Activated CD8-positive, alpha-beta T cell treated with anti-CD3 and anti-CD28 coated beads for 36 hours (primary cell): Measurements from ENCODE around the gene CILP. TPM values are rescaled to one million over a fixed set of nuclear protein-coding genes. Genes with fewer than 3 reads are reported as not detected.
"Not testable (repeated sequence)": the region's sequence is repeated elsewhere in the genome, so short reads cannot be mapped to it uniquely, and the experiment has no call there.

Experiments
- ATAC-seq: fragments of 200-7000 bp; cut with Tn5 transposase; one replicate; pipeline ENCODE4 v1.10.0; 2021; ENCODE audit warnings: mild to moderate bottlenecking, moderate library complexity
- CTCF ChIA-PET: fragments of 350-600 bp; sonication (Branson Sonifier 250); formaldehyde crosslinking; loops from one replicate; lab custom pipeline; 2021; ENCODE audit warnings: antibody characterized with exemption; lab: Charles Lee
- POLR2A ChIA-PET: fragments of 350-600 bp; sonication (Branson Sonifier 250); formaldehyde crosslinking; loops from one replicate; lab custom pipeline; 2021; ENCODE audit warnings: antibody characterized with exemption; lab: Charles Lee
- DNase-seq: peaks from one replicate; pipeline ENCODE4 v3.0.0-alpha.2; 2020
- H3K27ac Mint-ChIP-seq: one replicate; pipeline ENCODE4 v1.8.0; 2021; ENCODE audit warnings: mild to moderate bottlenecking, mixed read lengths
- H3K27me3 Mint-ChIP-seq: one replicate; pipeline ENCODE4 v1.8.0; 2021; ENCODE audit warnings: mixed read lengths
- H3K36me3 Mint-ChIP-seq: one replicate; pipeline ENCODE4 v1.8.0; 2021; ENCODE audit warnings: low read depth, mixed read lengths
- H3K4me1 Mint-ChIP-seq: one replicate; pipeline ENCODE4 v1.8.0; 2021; ENCODE audit warnings: low read depth, mixed read lengths
- H3K4me3 Mint-ChIP-seq: one replicate; pipeline ENCODE4 v1.8.0; 2021; ENCODE audit warnings: mild to moderate bottlenecking, moderate library complexity, mixed read lengths
- H3K9me3 Mint-ChIP-seq: one replicate; pipeline ENCODE4 v1.8.0; 2021; ENCODE audit warnings: mixed read lengths
- intact Hi-C: fragments of 100-400 bp; cut with micrococcal nuclease; formaldehyde crosslinking; loops from one replicate; pipeline ENCODE4 v1.10.0; 2022
- total RNA-seq, 2 experiments: library from RNA; stranded (reverse); gene quantifications; one replicate each; pipeline ENCODE4 v1.2.3, GENCODE V29; 2021
- TF ChIP-seq, protein P1 (sequence below): fragments of 200-600 bp; IDR thresholded peaks from one replicate; pipeline ENCODE4 v1.8.0; 2022; ENCODE audit warnings: antibody characterized with exemption, mild to moderate bottlenecking

The CILP gene
- total RNA-seq, 2 experiments from 2014 or later = not detected

DNA sequence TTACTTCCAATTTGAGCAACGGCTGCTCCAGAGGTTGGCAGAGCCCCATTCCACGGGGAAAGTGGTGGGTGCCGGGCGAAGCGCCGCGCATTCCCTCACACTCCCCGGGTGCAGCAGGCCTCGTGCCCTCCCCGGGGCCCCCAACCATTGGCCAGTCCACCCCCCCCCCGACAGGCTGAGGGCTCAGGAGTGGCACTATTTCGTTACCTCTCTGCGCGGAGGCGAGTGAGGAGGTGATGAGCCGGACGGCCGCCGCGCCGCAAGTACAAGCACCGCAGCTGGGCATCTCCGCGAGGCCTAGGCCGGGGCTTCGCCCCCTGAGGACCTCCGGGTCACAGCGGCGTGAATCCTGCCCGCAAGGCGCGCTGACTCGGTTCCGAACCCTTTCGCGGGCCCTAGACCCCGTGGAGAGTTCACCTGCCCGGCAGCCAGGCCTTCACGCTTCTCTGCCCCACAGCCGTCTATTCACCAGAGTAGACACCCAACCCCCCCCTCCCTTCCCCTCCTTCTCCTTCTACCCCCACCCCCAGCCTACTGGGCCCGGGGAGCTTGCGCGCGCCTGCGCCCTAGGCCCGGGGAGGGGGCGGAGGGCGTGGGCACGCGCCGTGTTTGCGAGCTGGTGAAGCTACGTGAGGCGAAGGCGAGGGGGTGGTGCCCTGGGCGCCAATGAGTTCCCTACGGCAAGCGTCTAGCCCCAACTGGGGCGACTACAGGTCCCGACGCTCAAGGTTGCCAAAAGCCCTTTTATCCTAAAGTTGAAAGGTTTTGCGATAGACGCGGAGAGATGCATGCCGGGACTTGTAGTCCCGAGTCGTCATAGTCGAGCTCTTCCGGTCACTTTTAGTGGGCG, 26.2 kb downstream of the CILP start, which contains the start of gene CLPX:
CLPX (minus strand) TSS at position 475 of the 850 bp plus-strand sequence; CDS start at position 286, 189 bp downstream.
- Mint-ChIP-seq H3K36me3 (peaks cover 19% of the 10 kb centered on the region), H3K9me3 (no peaks in the 10 kb centered on the region), H3K27ac (peak within 1 kb of the TSS; percentile 96), H3K4me3 (peak within 1 kb of the TSS; percentile 94), H3K27me3 (no peaks in the 10 kb centered on the region), H3K4me1 (peaks cover 23% of the 10 kb centered on the region)
- ChIA-PET CTCF (interaction anchor here (0.6 to 5.0 kb wide), 10 partner anchors 11 to 201 kb away, joined by 3 to 42 read pairs (median 5); partner anchors contain the start of genes PARP16 and RNU5B-1), POLR2A (interaction anchor here (0.6 to 3.4 kb wide), 12 partner anchors 10 to 587 kb away, joined by 3 to 52 read pairs (median 4); partner anchors contain the start of genes PARP16, RNU5A-1 and RNU5B-1)
- intact Hi-C loops = no loop called here
- DNase-seq (peak; percentile 94), ATAC-seq (peak; percentile 91)
- TF ChIP-seq, protein P1, sequence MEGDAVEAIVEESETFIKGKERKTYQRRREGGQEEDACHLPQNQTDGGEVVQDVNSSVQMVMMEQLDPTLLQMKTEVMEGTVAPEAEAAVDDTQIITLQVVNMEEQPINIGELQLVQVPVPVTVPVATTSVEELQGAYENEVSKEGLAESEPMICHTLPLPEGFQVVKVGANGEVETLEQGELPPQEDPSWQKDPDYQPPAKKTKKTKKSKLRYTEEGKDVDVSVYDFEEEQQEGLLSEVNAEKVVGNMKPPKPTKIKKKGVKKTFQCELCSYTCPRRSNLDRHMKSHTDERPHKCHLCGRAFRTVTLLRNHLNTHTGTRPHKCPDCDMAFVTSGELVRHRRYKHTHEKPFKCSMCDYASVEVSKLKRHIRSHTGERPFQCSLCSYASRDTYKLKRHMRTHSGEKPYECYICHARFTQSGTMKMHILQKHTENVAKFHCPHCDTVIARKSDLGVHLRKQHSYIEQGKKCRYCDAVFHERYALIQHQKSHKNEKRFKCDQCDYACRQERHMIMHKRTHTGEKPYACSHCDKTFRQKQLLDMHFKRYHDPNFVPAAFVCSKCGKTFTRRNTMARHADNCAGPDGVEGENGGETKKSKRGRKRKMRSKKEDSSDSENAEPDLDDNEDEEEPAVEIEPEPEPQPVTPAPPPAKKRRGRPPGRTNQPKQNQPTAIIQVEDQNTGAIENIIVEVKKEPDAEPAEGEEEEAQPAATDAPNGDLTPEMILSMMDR = no peak

DNA sequence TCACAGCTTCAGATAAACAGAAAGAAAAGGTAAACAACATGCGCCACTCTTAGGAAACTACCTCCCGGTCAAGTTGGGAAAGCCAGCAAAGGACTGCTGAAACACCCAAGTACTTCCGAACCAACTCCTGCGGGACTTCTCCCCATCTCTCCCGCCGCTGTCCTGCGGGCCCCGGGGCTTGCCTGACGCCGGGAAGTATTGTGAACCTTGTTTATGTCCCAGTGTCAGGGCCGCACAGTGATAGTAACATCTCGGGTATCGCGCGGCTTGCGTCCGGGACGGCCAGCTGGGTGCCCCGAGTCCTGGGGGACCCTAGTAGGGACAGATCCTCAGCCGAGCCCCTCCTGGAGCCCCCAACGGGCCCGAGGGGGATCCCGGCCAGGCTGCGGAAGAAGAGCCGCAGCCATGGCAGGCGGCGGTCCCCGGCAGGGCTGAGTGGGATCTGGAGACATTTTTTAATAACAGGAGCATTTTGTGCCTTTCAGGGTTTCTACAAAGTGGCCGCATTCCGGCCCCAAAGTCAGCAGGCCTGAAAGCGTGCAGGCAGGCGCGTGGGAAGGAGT, 26.9 kb downstream of the CILP start:
- CTCF ChIA-PET = interaction anchor here (1.5 to 5.0 kb wide), 3 partner anchors 102 to 120 kb away, joined by 10 to 42 read pairs (median 11); partner anchors contain the start of genes PARP16 and RNU5B-1
- Mint-ChIP-seq H3K9me3 (no peaks in the 10 kb centered on the region), H3K4me1 (peaks cover 28% of the 10 kb centered on the region), H3K36me3 (peaks cover 23% of the 10 kb centered on the region), H3K4me3 (peak overlapping the region; percentile 94), H3K27ac (peak overlapping the region; percentile 96), H3K27me3 (no peaks in the 10 kb centered on the region)
- POLR2A ChIA-PET = interaction anchor here (0.6 to 3.4 kb wide), 5 partner anchors 10 to 120 kb away, joined by 3 to 52 read pairs (median 18); partner anchors contain the start of genes PARP16 and RNU5B-1
- ATAC-seq = peak; percentile 8
- TF ChIP-seq, protein P1 = no peak
- intact Hi-C loops = no loop called here
- peak; percentile 64 for DNase-seq

DNA sequence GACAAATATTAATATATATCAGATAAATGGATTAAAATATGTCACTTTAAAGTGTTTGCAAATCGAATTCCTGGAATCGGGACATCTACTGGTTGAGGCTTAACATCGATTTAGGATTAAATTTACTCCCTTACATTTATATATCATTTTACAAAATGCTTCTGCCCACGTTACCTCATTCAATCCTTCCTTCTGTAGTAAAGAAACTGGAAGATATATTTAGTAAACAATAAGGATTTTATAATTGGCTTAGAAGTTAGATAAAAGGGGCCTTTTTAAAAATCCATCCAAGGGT, 27.5 kb downstream of the CILP start:
- Mint-ChIP-seq H3K36me3 (peaks cover 24% of the 10 kb centered on the region), H3K4me1 (peaks cover 30% of the 10 kb centered on the region), H3K4me3 (peak overlapping the region; percentile 94), H3K27me3 (no peaks in the 10 kb centered on the region), H3K9me3 (no peaks in the 10 kb centered on the region), H3K27ac (peak overlapping the region; percentile 96)
- intact Hi-C loops = no loop called here
- TF ChIP-seq, protein P1 = no peak
- DNase-seq = no peak
- ATAC-seq = no peak
- ChIA-PET CTCF (interaction anchor here (2.7 to 5.0 kb wide), 2 partner anchors 114 to 121 kb away, joined by 11 to 42 read pairs; partner anchors contain the start of gene RNU5B-1), POLR2A (interaction anchor here (0.6 to 3.4 kb wide), 3 partner anchors 103 to 121 kb away, joined by 3 to 52 read pairs (median 33); partner anchors contain the start of genes PARP16 and RNU5B-1)

DNA sequence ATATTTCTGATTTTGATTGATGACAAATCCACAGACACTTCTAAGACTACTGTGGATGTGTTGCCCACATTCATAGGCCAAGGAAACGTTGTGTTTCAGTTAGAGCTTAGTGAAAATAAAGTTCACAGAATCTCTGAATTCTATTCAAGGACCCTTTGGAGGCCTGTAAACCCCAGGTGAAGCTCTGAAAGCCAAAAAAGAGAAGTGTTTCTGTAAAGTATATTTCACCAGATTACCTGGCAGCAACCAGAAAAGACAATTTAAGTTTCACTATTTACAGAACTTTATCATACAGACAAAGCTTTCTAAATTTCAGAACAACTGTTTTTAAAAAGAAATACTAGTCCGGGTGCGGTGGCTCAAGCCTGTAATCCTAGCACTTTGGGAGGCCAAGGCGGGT, 28.7 kb downstream of the CILP start:
- CTCF ChIA-PET = interaction anchor here (1.2 to 2.4 kb wide), 4 partner anchors 16 to 149 kb away, joined by 3 to 5 read pairs (median 4); no protein-coding TSS in a partner anchor
- intact Hi-C loops = no loop called here
- no peaks in the 10 kb centered on the region for H3K27me3 Mint-ChIP-seq
- H3K9me3 Mint-ChIP-seq = no peaks in the 10 kb centered on the region
- TF ChIP-seq, protein P1 = no peak
- DNase-seq (no peak), ATAC-seq (no peak)
- H3K27ac Mint-ChIP-seq = peak overlapping the region; percentile 42
- H3K4me3 Mint-ChIP-seq = peak overlapping the region; percentile 94
- POLR2A ChIA-PET = interaction anchor here (1.2 to 2.0 kb wide), 2 partner anchors 115 to 117 kb away, joined by 5 to 6 read pairs; no protein-coding TSS in a partner anchor
- H3K36me3 Mint-ChIP-seq = peaks cover 25% of the 10 kb centered on the region
- H3K4me1 Mint-ChIP-seq = peaks cover 31% of the 10 kb centered on the region

- intact Hi-C loops, H3K27me3 Mint-ChIP-seq, ATAC-seq, H3K9me3 Mint-ChIP-seq, DNase-seq, H3K27ac Mint-ChIP-seq: not testable (repeated sequence)
- ChIA-PET CTCF (interaction anchor here (1.2 to 2.4 kb wide), 4 partner anchors 15 to 148 kb away, joined by 3 to 5 read pairs (median 4); no protein-coding TSS in a partner anchor), POLR2A (interaction anchor here (1.2 to 2.0 kb wide), 2 partner anchors 116 to 118 kb away, joined by 5 to 6 read pairs; no protein-coding TSS in a partner anchor)
- peak overlapping the region; percentile 31 for H3K4me3 Mint-ChIP-seq
- H3K36me3 Mint-ChIP-seq = peaks cover 28% of the 10 kb centered on the region
- H3K4me1 Mint-ChIP-seq = peaks cover 31% of the 10 kb centered on the region
These were observed 29.5 kb downstream of the CILP start for GRCh38 chr15:65181582-65182353.
